GM12873 (cell line): ENCODE measurements around the gene IMP3.

Experiments used
- TF ChIP-seq, protein P1 (sequence below): IDR thresholded peaks from 2 replicates; pipeline ENCODE4 v1.5.1; 2012; ENCODE audit warnings: low read depth, mild to moderate bottlenecking, moderate library complexity, low read length, control low read depth; ENCODE audit not compliant: insufficient read depth; ENCODE audit errors: missing control alignments

IMP3 gene

DNA sequence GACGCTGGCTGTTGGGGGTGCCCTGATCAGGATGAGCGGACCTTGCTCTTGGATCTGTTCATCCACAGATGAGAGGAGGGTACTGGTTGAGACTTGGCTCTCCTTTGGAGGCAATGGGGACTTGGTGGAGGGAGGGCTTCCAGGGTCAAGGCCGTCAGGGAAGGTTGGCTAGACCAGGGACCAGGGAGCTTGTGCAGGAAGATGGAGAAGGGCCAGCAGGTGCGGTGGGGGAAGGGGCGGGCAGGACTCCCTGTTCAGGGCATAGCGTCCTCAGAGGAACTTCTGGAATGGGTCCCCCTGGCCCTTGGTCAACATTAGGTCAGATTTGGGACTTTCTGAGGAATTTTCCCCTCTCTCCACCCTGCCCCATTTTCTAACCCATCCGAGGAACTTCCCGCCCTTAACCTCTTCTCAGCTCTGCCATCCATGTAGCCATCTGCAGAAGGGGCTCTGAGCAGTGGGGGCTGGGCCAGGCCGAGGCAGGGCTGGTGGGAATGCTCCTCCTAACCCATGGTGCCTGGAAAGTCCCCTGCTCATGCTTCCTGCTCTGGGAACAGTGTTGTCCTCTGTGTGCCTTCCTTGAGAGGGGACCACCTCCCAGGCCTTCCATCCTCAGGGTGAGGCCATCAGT, 19.2 kb upstream of the IMP3 start:
- TF ChIP-seq, protein P1, sequence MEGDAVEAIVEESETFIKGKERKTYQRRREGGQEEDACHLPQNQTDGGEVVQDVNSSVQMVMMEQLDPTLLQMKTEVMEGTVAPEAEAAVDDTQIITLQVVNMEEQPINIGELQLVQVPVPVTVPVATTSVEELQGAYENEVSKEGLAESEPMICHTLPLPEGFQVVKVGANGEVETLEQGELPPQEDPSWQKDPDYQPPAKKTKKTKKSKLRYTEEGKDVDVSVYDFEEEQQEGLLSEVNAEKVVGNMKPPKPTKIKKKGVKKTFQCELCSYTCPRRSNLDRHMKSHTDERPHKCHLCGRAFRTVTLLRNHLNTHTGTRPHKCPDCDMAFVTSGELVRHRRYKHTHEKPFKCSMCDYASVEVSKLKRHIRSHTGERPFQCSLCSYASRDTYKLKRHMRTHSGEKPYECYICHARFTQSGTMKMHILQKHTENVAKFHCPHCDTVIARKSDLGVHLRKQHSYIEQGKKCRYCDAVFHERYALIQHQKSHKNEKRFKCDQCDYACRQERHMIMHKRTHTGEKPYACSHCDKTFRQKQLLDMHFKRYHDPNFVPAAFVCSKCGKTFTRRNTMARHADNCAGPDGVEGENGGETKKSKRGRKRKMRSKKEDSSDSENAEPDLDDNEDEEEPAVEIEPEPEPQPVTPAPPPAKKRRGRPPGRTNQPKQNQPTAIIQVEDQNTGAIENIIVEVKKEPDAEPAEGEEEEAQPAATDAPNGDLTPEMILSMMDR: no peak

DNA sequence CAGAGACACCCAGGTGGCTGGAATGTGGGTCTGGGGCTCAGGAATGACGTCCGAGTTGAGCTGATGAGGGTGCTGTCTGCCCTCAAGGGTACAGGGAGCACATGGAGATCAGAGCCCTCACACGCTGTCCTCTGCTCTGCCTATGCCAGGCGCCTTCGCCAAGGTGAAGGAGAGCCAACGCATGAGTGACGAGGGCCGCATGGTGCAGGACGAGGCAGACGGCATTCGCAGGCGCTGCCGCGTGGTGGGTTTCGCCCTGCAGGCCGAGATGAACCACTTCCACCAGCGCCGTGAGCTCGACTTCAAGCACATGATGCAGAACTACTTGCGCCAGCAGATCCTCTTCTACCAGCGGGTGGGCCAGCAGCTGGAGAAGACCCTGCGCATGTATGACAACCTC, 16.8 kb upstream of the IMP3 start:
- TF ChIP-seq, protein P1: no peak

DNA sequence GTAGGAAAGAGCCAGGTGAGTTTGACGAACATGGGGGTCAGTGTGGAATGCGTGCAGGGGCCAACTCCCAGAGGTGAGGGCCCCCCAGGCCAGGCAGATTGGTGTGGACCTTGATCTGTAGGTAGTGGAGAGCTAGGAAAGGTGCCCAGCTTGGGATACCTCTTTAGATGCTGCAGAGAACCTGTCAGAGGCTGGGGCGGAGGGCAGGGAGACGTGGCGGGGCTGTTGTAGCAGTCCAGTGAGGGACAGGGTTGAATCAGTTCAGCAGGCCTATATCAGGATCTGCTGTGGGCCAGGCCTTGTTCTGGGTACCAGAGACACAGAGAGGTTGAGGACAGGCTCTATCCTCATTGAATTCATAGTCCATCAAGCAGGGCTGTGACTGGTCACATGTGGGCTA, 16.3 kb upstream of the IMP3 start:
- TF ChIP-seq, protein P1: no peak

DNA sequence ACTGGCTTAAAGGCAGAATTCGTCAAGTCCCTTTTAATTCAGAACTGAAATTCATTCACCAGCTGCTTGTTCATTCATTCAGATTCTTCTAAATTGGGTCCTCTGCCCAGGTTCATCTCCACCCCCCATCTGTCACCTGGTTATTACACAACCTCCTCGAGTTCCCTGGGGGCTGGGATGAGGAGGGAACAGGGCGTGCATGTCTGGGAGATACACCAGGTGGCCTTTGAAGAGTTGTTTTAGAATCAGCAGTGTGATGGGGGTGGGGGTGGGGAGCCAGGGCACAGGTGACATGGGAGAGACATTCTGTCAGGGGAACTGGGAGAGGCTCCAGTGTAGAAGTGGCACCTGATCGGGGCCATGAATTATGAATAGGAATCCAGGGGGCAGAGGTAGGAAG, 15.9 kb upstream of the IMP3 start:
- TF ChIP-seq, protein P1: no peak

DNA sequence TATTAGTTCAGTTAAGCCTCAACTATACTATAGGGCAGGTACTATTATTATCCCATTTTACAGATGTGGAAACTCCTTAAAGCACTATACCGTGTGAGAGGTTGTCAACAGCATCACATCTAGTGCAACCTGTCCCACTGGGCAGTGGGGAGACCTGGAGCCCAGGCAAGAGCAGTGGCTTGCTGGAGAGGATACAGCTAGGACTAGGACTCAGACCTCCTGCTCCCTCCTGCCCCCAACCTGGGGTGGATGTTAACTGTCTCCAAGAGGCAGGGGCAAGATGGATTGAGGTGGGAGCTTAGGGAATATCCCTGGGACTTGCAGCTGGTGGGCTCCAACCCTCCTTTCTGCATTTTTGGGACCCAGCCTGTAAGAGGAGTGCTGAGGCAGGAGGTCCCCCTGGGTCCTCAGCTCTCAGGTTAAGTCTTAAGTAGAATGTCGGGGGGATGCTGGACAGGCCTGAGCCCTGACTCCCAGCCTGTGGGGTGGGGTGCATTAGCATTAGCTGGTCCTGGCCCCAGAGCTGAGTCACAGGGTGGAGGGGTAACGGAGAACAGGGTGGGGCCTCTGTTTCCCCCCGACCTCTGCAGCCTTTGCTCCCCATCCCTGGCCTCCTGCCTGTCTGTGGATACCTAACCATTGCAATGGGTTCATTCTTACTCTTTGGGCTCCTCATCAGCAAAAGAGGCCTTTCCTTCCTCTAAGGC, 14.3 kb upstream of the IMP3 start:
- TF ChIP-seq, protein P1: no peak

DNA sequence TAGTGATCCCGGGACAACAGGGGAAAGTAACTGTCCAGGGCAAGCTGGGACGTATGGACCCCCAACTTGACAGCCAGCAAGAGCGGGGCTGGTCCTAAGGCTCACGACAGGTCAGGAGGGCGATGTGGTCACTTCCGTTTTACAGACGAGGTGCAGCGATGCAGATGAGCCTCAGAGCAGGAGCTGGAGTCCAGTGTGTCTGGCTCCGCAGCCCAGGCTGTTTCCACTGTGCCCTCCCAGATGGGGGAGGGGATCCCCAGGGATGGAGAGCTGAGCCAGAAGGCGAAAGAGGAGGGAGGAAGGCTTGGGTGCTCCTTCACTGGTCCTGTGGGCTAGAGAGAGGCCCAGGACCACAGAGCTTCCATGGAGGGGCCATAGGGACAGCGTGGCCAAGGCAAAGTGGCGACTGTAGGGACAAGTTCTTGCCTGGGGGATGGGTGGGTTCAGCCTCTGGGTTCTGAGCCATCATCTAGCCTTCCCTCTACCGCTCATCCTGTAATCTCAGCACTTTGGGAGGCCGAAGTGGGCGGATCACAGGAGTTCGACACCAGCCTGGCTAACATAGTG, 13.4 kb upstream of the IMP3 start:
- TF ChIP-seq, protein P1: no peak

DNA sequence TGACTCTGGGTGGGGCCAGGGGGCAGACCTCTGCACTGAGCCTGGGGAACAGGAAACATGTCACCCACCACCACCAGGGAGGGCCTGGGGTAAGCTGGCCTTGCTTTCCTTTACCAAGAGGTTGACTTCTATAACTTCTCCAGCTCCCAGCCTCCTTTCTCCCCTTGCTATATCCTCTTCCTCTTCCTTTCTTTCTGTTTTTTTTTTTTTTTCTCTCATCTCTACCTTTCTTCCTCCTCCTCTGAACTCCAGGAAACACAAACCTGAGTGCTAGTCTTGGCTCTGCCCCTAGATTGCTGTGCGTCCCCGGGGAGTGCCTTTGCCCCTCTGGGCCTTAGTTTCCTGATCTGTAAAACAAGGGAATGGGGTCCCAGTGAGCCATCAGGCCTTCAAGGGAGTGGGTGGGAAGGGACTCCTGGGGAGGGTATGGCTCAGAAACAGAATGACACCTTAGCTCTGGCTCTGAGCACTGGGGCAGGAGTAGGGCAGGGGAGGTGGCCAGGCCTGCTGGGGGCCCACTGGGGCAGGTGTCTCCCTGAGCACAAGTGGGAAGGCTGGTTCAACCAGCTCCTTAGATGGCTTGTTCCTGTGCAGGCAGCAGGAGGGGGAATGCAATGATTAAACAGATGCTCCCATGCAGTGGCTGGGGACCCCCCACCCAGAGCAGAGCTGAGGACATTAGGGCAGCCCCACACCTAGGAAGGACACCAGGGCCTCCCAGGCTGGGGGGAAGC, 12.0 kb upstream of the IMP3 start:
- TF ChIP-seq, protein P1: no peak
